GM18505 (cell line): Measurements from ENCODE around the gene ATP8B1.
"Not testable (repeated sequence)": the region's sequence is repeated elsewhere in the genome, so short reads cannot be mapped to it uniquely, and the experiment has no call there.

ENCODE experiments used
- ATAC-seq: cut with Tn5 transposase; IDR thresholded peaks from one replicate; pipeline ENCODE4 v1.9.1; 2021; ENCODE audit not compliant: unreplicated experiment
- POLR2A ChIP-seq: IDR thresholded peaks from 4 replicates; pipeline ENCODE4 v1.6.1; 2011; ENCODE audit warnings: borderline replicate concordance; ENCODE audit not compliant: insufficient read depth, insufficient read length; ENCODE audit errors: extremely low read depth

The ATP8B1 gene

DNA sequence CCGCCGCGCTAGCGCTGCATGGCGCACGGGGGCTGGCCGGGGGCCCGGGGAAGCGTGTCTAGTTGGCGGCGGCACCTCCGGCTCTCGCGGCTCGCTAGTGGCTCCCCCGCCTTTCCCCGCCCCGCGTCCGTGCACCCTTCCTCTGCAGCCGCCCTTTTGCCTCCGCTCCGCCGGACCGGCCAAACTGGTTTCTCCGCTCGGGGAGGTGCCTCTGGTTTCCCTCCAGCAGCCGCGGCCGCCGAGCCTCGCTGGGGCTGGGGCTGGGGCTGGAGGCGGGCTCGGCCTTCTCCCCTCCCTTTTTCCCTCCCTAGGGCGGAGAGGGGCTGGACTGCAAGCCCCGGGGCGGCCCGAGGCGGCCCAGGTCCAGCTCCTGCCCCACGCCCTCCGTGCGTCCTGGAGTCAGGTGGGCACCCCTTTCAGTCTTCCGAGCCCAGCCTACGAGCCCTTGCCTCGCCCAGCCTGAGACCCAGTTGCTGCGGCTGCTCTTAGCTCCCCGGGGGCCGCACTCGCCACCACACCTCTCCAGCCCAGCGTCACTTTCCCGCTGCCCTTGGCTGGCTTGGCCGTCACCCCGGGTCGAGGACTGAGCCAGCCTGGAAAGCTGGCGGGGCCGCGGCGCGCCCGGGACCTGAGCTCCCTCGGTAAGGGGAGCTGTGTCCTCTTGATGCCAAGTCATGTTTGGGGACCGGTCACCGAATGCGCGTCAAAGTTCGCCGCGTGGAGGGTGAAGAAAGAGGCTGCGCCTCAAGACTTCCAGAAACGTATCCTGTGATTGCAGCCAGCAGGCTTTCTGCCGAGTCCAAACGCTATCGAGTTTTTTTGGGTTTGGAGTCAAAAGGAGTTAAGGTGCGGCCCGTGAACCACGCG lies at the start of gene ATP8B1:
ATP8B1 (minus strand) TSS at position 213 of the 867 bp plus-strand sequence. CDS start 71,508 bp downstream, outside the sequence.
- TF ChIP-seq POLR2A, result no peak
- no peak for ATAC-seq

DNA sequence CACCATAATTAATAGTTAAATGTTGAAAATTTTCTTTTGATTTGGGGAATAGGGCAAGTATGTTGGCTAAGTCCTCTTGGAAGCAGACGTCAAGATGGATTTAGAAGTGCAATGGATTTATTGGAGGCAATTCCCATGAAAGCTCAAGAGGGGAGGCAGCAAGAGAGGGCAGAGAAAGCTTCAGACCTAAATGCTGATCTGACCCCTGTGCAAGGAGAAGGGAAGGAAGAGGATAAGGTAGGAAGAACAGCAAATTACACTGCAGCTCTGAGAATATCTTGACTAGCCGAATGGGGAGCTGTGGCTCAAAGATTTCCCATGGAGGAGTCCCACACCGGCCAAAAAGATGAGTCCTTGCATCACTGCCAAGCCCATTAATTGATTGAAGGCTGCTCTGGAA lies 46.9 kb upstream of the ATP8B1 start:
- no peak for ATAC-seq
- TF ChIP-seq POLR2A, result no peak

DNA sequence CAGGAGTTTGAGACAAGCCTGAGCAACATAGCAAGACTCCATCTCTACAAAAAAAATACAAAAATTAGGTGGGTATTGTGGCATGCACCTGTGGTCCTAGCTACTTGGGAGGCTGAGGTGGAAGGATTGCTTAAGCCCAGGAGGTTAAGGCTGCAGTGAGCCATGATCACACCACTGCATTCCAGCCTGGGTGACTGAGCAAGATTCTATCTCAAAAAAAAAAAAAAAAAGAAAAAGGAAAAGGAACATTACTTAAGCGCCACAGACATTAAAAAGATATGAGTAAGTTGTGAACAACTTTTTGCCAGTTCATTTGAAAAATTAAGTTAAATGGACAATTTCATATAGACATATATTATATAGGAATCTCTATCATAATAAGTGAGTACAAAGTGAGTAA lies 45.3 kb upstream of the ATP8B1 start:
- not testable (repeated sequence) for ATAC-seq

- not testable (repeated sequence) for ATAC-seq
Measured at GRCh38 chr18:57847431-57847830, 44.3 kb upstream of the ATP8B1 start.

DNA sequence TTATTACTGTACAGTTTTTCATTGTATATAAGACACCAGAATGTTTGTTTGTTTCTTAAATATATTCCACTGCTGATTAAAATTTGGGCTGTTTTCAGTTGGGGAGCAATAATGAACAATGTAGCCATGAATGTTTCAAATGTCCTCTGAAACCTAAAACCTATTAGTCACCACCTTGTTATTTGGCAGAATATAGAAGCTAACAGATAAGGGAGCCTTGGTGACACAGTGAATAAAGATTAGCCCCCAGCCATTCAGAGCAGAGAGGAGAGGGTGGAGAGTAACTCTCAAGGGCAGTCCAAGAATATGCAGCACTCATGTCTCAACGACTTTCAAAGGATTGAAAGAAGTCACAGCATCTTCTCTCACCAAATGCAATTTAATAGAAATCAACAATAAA lies 43.1 kb upstream of the ATP8B1 start:
- no peak for ATAC-seq
- TF ChIP-seq POLR2A, result no peak

GRCh38 chr18:57845605-57846074 lies 42.5 kb upstream of the ATP8B1 start:
- ATAC-seq, result no peak
- TF ChIP-seq POLR2A, result no peak

DNA sequence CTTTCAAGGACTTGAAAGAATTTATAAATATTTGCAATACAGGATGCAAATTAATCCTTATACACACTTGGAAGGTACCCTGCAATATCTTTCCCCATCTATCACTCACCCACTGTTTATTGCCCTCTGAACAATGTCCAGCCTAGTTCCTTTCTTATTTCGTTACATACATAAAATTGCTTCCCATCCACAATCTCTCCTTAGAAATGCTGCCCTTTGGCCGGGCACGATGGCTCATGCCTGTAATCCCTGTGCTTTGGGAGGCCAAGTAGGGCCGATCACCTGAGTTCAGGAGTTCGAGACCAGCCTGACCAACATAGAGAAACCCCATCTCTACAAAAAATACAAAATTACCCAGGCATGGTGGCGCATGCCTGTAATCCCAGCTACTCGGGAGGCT lies 41.2 kb upstream of the ATP8B1 start:
- no peak for ATAC-seq

DNA sequence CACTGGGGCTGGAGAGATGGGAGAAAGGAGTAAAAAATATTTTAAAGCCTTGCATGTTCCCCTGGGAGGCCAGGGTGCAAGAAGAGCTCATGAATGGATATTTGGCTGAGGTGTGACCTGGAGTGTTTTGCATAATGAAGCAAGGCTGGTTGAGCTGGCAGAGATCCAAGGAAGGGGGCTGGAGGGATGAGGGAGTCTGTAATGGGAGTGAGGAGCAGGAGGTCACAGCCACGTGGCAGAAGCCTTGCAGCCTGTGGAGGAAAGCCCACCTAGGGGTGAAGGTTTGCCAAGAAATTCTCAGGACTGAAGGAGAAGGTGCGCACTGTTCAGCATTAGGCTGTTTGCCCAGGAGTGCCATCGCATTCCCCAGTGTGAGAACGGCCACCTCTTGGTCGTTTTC lies 40.3 kb upstream of the ATP8B1 start:
- no peak for ATAC-seq
- no peak for TF ChIP-seq POLR2A

More for the DNA sequence above, 41.2 kb upstream of the ATP8B1 start:
- no peak for TF ChIP-seq POLR2A

DNA sequence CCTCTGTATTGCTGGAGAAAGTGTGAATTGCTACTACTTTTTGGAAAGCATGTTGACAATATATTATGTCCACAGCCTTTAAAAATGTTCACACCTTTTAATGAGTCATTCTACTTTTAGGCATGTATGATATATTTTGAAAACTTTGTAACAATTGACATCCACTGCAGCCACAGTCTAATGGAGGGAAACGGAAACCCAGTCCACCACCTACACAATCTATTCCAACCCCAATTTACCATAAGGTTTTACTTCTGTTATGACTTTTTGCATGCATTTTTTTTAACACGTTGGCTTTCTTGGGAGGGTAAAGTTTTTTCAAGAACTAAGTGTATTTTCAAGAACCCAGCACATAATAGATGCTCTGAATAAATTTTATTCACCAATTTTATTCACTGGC lies 38.5 kb upstream of the ATP8B1 start:
- peak; percentile 28 for ATAC-seq
- TF ChIP-seq POLR2A, result no peak

DNA sequence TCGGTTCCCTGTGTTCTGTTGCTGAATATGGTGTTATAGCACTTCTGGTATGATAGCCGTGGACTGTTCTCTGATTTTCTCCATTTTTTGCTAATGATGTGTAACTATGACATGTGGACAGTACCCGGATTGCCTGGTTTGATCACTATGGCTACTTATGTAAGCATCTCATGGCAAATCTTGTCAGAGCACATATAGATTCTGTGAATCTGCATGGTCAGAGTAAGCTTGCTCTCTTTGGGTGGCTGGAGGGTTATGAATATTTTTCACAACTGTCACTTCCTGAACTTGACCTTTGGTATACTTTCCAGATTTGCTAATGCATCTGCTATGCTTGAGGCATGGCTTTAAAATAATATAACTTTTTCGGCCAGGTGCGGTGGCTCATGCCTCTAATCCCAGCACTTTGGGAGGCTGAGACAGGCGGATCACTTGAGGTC lies 36.8 kb upstream of the ATP8B1 start:
- TF ChIP-seq POLR2A, result no peak
- no peak for ATAC-seq

DNA sequence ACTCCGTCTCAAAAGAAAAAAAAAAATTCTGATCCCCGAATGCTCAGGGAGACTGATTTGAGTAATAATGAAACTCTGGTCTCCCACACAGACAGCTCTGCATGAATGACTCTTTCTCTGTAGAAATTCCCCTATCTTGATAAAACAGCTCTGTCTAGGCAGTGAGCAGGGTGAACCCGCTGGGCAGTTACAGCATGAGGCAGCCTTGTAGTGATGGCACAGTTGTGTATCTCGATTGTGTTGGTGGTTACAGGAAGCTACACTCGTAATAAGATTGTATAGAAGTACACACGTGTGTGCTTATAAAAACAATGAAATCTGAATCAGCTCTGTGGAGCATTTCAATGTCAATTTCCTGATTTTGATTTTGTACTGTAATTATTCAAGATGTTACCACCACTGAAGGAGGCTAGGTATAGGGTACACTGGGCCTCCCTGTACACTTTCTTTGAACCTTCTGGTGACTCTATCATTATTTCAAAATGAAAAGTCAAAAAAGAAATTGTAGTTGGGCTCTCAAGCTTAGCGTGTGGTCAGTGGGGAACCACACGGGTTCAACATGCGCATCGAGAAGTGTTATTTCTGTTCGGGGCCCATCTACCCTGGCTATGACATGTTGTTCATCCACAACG lies 34.9 kb upstream of the ATP8B1 start:
- TF ChIP-seq POLR2A, result no peak
- peak; percentile 92 for ATAC-seq

DNA sequence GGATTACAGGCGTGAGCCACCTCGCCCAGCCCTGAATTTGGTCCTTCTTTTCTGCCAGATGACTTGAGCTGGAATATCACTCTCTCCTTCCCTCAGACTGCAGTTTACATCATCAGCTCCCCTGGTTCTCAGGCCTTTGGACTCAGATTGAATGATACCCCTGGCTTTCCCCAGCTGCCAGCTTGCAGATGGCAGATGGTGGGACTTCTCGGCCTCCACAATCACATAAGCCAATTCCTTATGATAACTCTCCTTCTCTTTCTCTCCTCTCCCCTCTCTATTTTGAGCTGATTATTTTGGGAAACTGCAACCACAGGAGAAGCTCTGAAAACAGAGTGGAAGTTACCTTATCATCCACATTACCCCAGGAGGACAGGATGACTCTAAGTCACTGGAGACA lies 33.4 kb upstream of the ATP8B1 start:
- ATAC-seq, result no peak
- no peak for TF ChIP-seq POLR2A

DNA sequence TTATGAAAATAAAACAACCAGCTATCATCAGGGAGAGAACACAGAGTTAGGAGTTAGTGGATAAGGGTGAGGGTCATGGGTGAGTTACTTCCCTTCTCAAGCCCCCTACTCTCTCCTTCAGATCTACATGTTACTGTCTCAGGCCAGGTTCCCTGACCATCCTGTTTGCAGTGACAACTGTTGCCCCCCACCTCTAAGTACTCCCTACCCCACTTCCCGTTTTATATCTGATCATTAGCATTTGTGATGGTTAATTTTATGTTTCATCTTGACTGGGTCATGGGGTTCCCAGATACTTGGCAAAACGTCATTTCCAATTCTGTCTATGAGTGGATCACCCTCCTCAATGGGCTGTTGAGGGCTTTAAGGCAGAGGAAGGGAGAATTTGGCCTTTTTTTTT lies 32.8 kb upstream of the ATP8B1 start:
- no peak for TF ChIP-seq POLR2A
- no peak for ATAC-seq

GRCh38 chr18:57834616-57835015 lies 31.5 kb upstream of the ATP8B1 start:
- no peak for TF ChIP-seq POLR2A
- no peak for ATAC-seq
